DLD1 (cell line): ENCODE data around the gene MAPKAP1.
"Not testable (repeated sequence)": the region's sequence is repeated elsewhere in the genome, so short reads cannot be mapped to it uniquely, and the experiment has no call there.

Experiments
- in situ Hi-C: cut with HindIII; loops from 2 replicates; pipeline ENCODE4 v1.10.0; 2017; ENCODE audit warnings: low sequenced_read_pairs

Gene MAPKAP1

GRCh38 chr9:125570246-125570645 is 136.8 kb downstream of the MAPKAP1 start:
- in situ Hi-C loops, result no loop called here

DNA sequence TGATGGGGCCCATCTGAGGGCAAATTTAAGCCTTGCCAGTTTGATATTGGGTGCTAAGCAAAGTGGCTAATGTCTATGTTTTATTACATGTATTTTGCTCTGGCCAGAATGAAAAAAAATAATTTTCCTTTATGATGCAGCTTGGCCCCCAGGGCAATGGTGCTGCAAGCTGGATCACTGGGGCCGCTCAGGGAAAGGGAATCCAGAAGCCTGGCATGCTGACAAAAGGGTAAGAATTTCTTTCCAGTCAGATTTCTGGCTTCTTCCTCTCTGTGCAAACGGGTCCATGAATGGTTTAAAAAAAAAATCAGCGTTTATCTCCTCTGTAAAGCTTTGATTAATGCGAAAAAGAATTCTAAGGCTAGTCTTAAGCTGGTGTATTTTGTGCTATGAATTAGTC is 138.4 kb downstream of the MAPKAP1 start:
- in situ Hi-C loops, result no loop called here

DNA sequence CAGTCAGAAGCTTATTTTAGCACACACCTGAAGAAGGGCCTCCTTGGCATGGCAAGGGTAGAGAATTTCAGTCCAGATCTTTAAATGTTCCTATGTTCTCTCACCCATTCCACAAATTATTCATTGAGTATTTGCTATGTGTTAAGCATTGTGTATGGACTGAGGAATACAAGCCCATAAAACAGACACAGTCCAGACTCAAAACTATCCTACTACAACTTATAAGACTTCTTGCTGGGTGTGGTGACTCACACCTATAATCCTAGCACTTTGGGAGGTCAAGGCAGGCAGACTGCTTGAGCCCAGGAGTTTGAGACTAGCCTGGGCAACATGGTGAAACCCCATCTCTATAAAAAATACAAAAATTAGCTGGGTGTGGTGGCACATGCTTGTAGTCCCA is 141.0 kb downstream of the MAPKAP1 start:
- in situ Hi-C loops, result not testable (repeated sequence)

GRCh38 chr9:125565126-125565525 is 141.9 kb downstream of the MAPKAP1 start:
- in situ Hi-C loops, result no loop called here

DNA sequence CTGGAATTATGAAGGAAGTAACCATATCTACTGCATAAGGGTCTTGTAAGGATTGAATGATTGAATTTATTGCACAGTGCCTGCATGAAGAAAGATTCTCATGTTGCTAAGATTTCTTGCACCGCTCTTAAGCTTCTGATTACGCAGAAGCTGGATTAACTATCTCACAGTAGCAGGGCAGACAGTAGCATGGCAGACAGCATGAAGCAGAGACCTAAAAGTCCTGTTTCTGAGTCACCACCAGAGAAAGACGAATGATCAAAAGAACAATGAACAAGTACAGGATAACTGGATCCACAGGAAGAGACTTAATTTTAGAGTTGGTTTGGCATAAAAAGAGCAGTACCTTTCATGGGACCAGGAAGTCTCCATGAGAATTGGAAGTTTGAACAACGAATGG is 142.4 kb downstream of the MAPKAP1 start:
- in situ Hi-C loops, result no loop called here

DNA sequence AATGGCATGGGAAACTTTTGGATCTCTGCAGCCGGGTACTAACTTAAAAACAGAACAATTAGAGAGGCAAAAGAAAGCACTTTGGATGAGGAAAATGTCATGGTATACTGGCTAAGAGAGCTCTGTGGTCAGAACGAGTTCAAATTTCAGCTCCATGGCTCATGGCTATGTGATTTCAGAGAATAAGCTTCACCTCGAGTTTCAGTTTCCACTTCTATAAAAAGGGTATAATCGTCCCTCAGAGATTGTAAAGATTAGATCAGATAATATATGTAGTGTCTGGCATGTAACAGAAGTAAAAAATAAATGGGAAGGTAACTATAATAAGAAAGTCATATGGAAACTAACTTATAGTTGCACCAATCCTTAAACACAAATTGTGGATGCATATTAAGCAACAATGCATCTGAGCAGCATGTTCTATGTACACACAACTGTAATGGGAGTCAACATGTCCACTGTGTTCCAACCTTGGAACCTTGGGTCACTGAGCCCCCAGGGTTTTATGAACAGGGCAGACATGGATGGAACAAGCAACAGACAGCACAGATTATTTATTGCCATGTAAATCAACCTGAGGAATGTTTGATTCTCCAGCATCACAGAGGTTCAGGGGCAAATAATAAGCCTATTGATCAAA is 145.4 kb downstream of the MAPKAP1 start:
- in situ Hi-C loops, result no loop called here

GRCh38 chr9:125559894-125560293 is 147.1 kb downstream of the MAPKAP1 start:
- in situ Hi-C loops, result no loop called here

DNA sequence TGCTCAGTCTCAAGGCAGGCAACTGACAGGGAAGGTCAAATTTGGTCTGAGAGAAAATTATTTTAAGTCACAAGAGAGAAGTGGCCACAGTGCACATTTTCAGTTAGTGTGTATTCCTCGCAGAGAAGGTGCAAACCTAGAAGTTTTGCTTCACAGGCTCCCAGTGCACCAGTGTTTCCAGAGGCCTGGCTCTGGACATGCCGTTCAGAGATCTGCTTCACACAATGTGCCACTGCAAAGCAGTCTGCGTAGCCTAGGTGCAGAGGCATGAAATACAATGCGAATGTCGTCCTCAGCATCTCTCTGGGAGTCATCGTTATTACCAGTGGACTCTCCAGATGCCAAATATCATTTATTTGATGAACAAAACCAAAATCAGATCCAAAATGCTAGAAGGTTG is 147.8 kb downstream of the MAPKAP1 start:
- in situ Hi-C loops, result no loop called here

GRCh38 chr9:125558453-125559092 is 148.4 kb downstream of the MAPKAP1 start:
- in situ Hi-C loops, result no loop called here

GRCh38 chr9:125556046-125556721 is 150.8 kb downstream of the MAPKAP1 start:
- in situ Hi-C loops, result no loop called here

DNA sequence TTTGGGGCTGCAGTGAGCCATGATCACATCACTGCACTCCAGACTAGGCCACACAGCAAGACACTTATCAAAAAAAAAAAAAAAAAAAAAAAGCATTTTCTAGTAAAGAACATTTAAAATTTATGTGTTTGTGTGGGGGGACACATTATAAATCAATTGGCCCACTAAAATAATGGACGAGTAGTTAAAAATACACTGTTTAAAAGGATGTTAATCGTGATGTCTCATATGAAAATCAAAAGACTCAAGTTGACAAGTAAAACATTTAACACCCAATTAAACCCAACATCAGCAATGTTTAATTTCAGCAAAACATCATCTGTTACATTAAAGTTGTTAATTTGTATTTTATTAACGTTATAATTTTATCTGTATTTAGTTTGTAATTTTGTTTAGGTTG is 152.3 kb downstream of the MAPKAP1 start:
- in situ Hi-C loops, result no loop called here

DNA sequence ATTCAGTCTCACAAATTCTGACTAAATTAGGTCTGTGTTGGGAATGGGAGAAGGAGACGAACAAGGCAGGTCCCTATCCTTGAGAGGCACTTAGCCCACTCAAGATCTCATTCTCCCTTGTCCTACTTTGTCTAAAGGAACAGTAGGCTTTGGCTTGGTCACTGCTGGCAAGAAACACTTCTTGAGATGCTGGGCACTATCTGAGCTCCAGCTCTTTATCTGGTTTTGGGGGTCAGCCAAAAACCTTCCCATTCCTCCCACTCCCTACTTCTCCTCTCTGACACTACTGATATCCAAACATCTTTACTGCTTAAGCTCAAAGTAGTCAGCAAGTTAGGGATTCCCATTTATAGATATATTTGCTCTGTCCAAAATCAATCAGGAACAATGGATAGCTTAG is 155.2 kb downstream of the MAPKAP1 start:
- in situ Hi-C loops, result no loop called here

DNA sequence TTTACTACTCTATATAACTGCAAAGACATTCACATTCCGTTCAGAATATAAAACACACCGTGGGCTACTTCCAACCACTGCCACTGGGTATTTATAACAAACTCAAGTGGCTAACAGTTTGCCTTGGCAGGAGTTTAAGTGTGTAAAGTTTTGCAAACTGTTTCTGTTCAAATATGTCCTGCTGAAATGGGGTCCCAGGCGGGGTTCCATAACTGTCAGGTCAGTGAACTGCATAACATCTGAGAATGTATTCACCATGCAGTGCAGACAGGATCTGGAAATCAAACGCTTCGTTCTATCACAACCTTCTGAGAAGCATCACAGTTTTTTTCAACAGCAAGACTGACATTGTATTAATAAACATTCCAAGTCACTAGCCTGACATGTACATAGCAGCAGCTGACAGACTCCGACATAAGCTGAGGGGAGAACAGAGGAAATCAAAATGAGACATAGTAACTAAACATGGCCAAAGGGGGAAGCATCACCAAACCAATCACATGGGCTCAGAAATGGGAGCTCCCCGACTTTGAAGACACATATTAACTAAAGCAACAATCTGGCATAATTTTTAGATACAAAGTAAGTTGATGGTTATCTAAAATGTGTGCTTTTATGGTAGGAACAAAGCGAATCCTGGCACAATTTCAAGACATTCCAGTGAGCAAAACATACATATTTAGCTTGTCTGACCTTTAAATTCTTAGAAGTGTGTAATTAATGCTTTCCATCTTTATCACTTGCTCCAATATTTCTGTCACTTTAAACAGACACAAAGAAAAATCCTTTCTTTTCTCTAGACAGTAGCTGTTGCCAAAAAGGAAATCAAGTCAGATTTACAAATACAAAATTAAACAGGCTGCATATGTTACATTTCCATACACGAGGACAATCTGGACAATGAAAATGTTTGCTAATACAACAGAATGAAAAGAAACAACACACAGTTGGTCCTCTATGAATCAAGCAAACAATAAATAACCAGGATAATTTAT is 156.8 kb downstream of the MAPKAP1 start:
- in situ Hi-C loops, result no loop called here

- in situ Hi-C loops, result no loop called here
Measured at GRCh38 chr9:125549465-125549871, 157.5 kb downstream of the MAPKAP1 start.

DNA sequence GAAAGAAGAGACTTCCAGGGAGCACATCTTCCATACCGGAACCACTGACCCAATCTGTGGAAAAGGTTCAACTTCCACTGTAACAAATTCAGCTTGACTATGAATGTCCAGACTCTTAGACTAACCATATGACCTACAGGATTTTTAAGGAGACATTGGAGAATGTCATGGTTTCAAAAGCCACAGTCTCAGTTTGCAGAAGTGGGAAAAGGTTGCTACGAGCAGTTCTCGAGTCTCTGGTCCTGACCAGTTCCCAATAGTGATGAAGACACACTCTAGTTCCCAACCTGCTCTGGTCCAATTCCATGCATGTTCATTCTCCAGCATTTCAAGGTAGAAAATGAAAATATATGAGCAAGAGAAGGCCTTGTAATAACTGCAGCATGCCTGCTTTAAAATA is 158.0 kb downstream of the MAPKAP1 start:
- in situ Hi-C loops, result no loop called here

- in situ Hi-C loops, result no loop called here
Measured at GRCh38 chr9:125548141-125548540, 158.9 kb downstream of the MAPKAP1 start.

GRCh38 chr9:125547368-125547767 is 159.6 kb downstream of the MAPKAP1 start:
- in situ Hi-C loops, result no loop called here

GRCh38 chr9:125545845-125546244 is 161.2 kb downstream of the MAPKAP1 start:
- in situ Hi-C loops, result no loop called here

DNA sequence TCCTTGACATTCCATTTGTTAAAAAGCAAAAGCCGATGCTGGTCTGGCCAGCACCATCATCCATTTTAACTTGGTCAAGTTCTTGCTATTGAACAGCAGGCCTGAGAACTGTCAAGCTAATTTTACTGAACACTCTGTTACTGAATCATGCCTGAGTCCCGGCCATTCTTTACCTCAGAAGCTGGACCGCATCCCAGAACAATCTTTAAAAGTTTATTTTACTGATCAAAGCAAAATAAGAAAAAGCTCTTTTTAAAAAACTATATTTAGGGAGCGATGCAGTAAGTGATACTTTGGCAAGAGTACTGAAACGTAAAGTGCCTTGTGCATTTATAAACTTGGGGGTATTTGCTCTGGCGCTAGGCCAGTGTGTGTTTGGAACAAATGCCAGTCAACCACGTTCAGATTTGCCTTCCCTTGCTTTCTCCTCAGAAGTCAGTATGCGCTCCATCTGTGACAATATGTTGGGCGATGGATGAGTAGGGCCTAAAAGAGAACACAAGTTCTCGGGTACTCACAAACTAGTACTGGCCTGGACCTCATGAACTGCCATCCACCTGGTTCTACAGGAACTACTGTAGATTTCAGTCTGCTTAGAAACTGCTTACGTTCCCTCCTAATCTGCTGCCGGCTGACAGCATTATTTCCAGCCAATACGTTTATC is 161.9 kb downstream of the MAPKAP1 start:
- in situ Hi-C loops, result no loop called here

- in situ Hi-C loops, result no loop called here
Measured at GRCh38 chr9:125544484-125544883, 162.5 kb downstream of the MAPKAP1 start.

DNA sequence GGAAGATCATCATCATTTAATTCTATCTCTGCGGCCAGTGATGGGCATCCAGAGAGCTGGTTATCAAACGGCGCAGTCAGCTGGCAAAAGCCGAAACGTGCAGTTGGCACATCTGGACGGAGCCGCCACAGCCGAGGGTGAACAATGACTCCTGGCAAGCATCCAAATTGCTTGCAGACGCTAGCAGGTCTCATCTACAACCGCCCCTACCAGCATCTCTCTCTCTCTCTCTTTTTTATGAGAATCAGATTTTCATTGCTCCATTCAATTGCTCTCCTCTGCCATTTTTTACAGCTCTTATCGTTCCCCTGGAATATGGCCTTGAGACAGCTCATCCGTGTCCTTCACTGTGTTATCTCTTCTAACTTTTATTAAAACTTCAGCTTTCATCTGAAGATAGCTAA is 165.2 kb downstream of the MAPKAP1 start:
- in situ Hi-C loops, result no loop called here
